Gastrocnemius medialis (tissue), 4 donors: ENCODE results near the gene CDC42EP2. TPM values are rescaled to one million over a fixed set of nuclear protein-coding genes. Genes with fewer than 3 reads are reported as not detected.

Experiments
- ATAC-seq, 2 donors: fragments of 150-250 bp; one replicate each; pipeline ENCODE4 v1.9.1; 2016
- DNase-seq, 2 donors: peaks; one replicate each; pipeline ENCODE4 v3.0.0-alpha.2; 2019
- H3K27ac ChIP-seq, 4 donors: fragments of 200-600 bp; sonication (generic); 1 replicate in 1 of 4; 2 replicates in 3 of 4; pipeline ENCODE4 v1.5.1; 2016 to 2018; ENCODE audit warnings: mild to moderate bottlenecking in 2 of 4, moderate library complexity in 1 of 4
- H3K27me3 ChIP-seq, 3 donors: fragments of 200-600 bp; sonication (generic) in 2 of 3; 1 replicate in 1 of 3; 2 replicates in 2 of 3; pipeline versions ENCODE4 v1.5.1 to v1.6.0; 2016 to 2019; ENCODE audit warnings: mild to moderate bottlenecking in 1 of 3, moderate library complexity in 1 of 3
- H3K36me3 ChIP-seq, 2 donors: fragments of 200-600 bp; sonication (generic) in 1 of 2; one replicate each; pipeline ENCODE4 v1.5.1; 2017 to 2018
- H3K4me1 ChIP-seq, 2 donors: fragments of 200-600 bp; sonication (generic) in 1 of 2; one replicate each; pipeline ENCODE4 v1.5.1; 2016 to 2017; ENCODE audit warnings: mild to moderate bottlenecking in 2 of 2
- H3K4me3 ChIP-seq, 4 donors: fragments of 200-600 bp; sonication (generic) in 3 of 4; 1 replicate in 1 of 4; 2 replicates in 3 of 4; pipeline ENCODE4 v1.5.1; 2016 to 2019; ENCODE audit warnings: mild to moderate bottlenecking in 2 of 4
- H3K9me3 ChIP-seq, 3 donors: fragments of 200-600 bp; sonication (generic) in 2 of 3; 1 replicate in 1 of 3; 2 replicates in 2 of 3; pipeline ENCODE4 v1.5.1; 2016 to 2019
- CTCF ChIP-seq, 5 experiments: fragments of 450-650 bp in 3 of 5; fragments of 200-600 bp in 2 of 5; sonication (generic) in 2 of 5; IDR thresholded peaks in 4 of 5; conservative IDR thresholded peaks in 1 of 5; 1 replicate in 4 of 5; 2 replicates in 1 of 5; pipeline ENCODE4 v1.5.1; 2016 to 2019; ENCODE audit warnings: antibody characterized with exemption in 5 of 5, mild to moderate bottlenecking in 3 of 5, moderate library complexity in 3 of 5
- POLR2A ChIP-seq, 2 donors: fragments of 450-650 bp; IDR thresholded peaks; one replicate each; pipeline ENCODE4 v1.6.1; 2017; ENCODE audit warnings: antibody characterized with exemption in 2 of 2, mild to moderate bottlenecking in 2 of 2, moderate library complexity in 2 of 2
- in situ Hi-C, 4 donors: fragments of 200-750 bp; cut with MboI; loops; one replicate each; pipeline versions ENCODE4 v1.15.0 to v1.8.0; 2017; ENCODE audit warnings: low sequenced_read_pairs in 4 of 4
- intact Hi-C: fragments of 100-400 bp; cut with DNase I; formaldehyde crosslinking; loops from one replicate; pipeline ENCODE4 v1.15.1; 2023; ENCODE audit warnings: low total_unique reads
- total RNA-seq, 4 donors: library from RNA; depleted of rRNA; stranded (reverse); fragments of >200 nt; gene quantifications; one replicate each; pipeline versions ENCODE4 v1.1.0 to v1.2.3, GENCODE V29; 2016

The CDC42EP2 gene
- total RNA-seq, 4 donors from 2014 or later: 5.0 to 11.6 (median 5.6) TPM

GRCh38 chr11:65277631-65278277, 36.9 kb upstream of the CDC42EP2 start:
- Histone ChIP-seq H3K36me3 (peaks cover 0 to 20% of the 10 kb centered on the region in 2 donors), H3K4me3 (no peak overlapping the region), H3K4me1 (peaks cover 0 to 5% of the 10 kb centered on the region in 2 donors), H3K27ac (no peak overlapping the region), H3K27me3 (no peaks in the 10 kb centered on the region), H3K9me3 (no peaks in the 10 kb centered on the region)
- TF ChIP-seq CTCF (IDR thresholded peaks at IDR 0.05 in 4 of 5, conservative IDR thresholded peaks at IDR 0.05 in 1 of 5) (no peak), POLR2A (IDR thresholded peaks at IDR 0.05) (no peak)
- in situ Hi-C loops: loop anchor here in 1 of 4 donors (5.0 kb wide), 1 partner anchor 35 kb away; the partner anchor contains the start of gene CDC42EP2
- intact Hi-C loops: loop anchor here (2.0 kb wide), 1 partner anchor 21 kb away; no protein-coding TSS in a partner anchor
- ATAC-seq: no peak
- no peak for DNase-seq

GRCh38 chr11:65278356-65278755, 36.3 kb upstream of the CDC42EP2 start:
- no peak overlapping the region for H3K27ac ChIP-seq
- ATAC-seq (no peak), DNase-seq (no peak)
- intact Hi-C loops (loop anchor here (2.0 kb wide), 1 partner anchor 20 kb away; no protein-coding TSS in a partner anchor), in situ Hi-C loops (loop anchor here in 1 of 4 donors (5.0 kb wide), 1 partner anchor 34 kb away; the partner anchor contains the start of gene CDC42EP2)
- TF ChIP-seq CTCF (IDR thresholded peaks at IDR 0.05 in 4 of 5, conservative IDR thresholded peaks at IDR 0.05 in 1 of 5): no peak
- no peak for TF ChIP-seq POLR2A (IDR thresholded peaks at IDR 0.05)
- no peaks in the 10 kb centered on the region for H3K9me3 ChIP-seq
- H3K27me3 ChIP-seq: no peaks in the 10 kb centered on the region
- H3K36me3 ChIP-seq: peaks cover 0 to 25% of the 10 kb centered on the region in 2 donors
- H3K4me3 ChIP-seq: no peak overlapping the region
- peaks cover 0 to 5% of the 10 kb centered on the region in 2 donors for H3K4me1 ChIP-seq

- TF ChIP-seq POLR2A (IDR thresholded peaks at IDR 0.05) (no peak), CTCF (IDR thresholded peaks at IDR 0.05 in 4 of 5, conservative IDR thresholded peaks at IDR 0.05 in 1 of 5) (no peak)
- H3K27me3 ChIP-seq: no peaks in the 10 kb centered on the region
- peaks cover 0 to 27% of the 10 kb centered on the region in 2 donors for H3K36me3 ChIP-seq
- peak overlapping the region in 3 of 4 donors; percentile 1 to 28 (median 16) for H3K27ac ChIP-seq
- ATAC-seq (no peak), DNase-seq (no peak)
- intact Hi-C loops: loop anchor here (2.0 kb wide), 1 partner anchor 20 kb away; no protein-coding TSS in a partner anchor
- H3K4me3 ChIP-seq: no peak overlapping the region
- in situ Hi-C loops: loop anchor here in 1 of 4 donors (5.0 kb wide), 1 partner anchor 33 kb away; the partner anchor contains the start of gene CDC42EP2
- no peaks in the 10 kb centered on the region for H3K9me3 ChIP-seq
- peaks cover 0 to 5% of the 10 kb centered on the region in 2 donors for H3K4me1 ChIP-seq
Measured at GRCh38 chr11:65279279-65279678, 35.4 kb upstream of the CDC42EP2 start.

GRCh38 chr11:65279741-65280440, 34.8 kb upstream of the CDC42EP2 start:
- TF ChIP-seq POLR2A (IDR thresholded peaks at IDR 0.05) (no peak), CTCF (IDR thresholded peaks at IDR 0.05 in 4 of 5, conservative IDR thresholded peaks at IDR 0.05 in 1 of 5) (no peak)
- DNase-seq (no peak), ATAC-seq (no peak)
- peaks cover 0 to 31% of the 10 kb centered on the region in 2 donors for H3K36me3 ChIP-seq
- intact Hi-C loops (loop anchor here (2.0 kb wide), 1 partner anchor 19 kb away; no protein-coding TSS in a partner anchor), in situ Hi-C loops (loop anchor here in 1 of 4 donors (5.0 kb wide), 1 partner anchor 32 kb away; the partner anchor contains the start of gene CDC42EP2)
- H3K4me3 ChIP-seq: no peak overlapping the region
- H3K27ac ChIP-seq: peak overlapping the region; percentile 1 to 28 (median 21)
- H3K27me3 ChIP-seq: no peaks in the 10 kb centered on the region
- no peaks in the 10 kb centered on the region for H3K9me3 ChIP-seq
- peaks cover 0 to 5% of the 10 kb centered on the region in 2 donors for H3K4me1 ChIP-seq
